Jurkat, Clone E6-1 (cell line): ENCODE measurements around the gene RAB39B.
A peak's percentile ranks its signal among the peaks of the same experiment; 100 is the strongest.

ENCODE experiments used
- DNase-seq: peaks from one replicate; pipeline ENCODE4 v3.0.0-alpha.2; 2011; ENCODE audit warnings: low read depth, low spot score
- H3K4me3 ChIP-seq: 2 replicates; pipeline ENCODE4 v1.5.1; 2011; ENCODE audit warnings: mild to moderate bottlenecking, low read length, control low read depth, moderate library complexity

The RAB39B gene

DNA sequence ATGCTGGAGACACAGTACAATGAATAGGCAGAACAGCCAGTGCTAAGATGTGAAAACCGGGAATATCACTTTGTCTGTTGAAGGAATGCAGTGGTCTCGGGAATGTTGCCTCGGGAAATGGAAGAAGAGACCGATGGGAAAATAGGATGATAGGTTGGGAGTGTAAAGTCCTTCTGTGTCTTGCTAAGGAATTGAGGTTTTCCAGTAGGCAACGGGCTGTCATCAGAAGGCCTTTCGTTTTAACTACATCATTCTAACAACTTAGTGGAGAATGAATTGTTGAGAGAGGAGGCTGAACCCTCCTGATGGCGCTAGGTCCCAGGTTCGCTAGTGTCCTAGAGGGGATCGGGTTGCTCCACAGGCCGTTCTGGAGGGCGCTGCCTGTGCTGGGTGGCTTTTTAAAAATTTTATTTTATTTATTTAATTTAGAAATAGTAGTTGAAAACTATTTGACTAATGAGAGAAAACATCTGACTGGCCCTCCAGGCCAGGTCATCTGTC is 47.3 kb downstream of the RAB39B start:
- no peak for DNase-seq
- H3K4me3 ChIP-seq = peak overlapping the region; percentile 78

DNA sequence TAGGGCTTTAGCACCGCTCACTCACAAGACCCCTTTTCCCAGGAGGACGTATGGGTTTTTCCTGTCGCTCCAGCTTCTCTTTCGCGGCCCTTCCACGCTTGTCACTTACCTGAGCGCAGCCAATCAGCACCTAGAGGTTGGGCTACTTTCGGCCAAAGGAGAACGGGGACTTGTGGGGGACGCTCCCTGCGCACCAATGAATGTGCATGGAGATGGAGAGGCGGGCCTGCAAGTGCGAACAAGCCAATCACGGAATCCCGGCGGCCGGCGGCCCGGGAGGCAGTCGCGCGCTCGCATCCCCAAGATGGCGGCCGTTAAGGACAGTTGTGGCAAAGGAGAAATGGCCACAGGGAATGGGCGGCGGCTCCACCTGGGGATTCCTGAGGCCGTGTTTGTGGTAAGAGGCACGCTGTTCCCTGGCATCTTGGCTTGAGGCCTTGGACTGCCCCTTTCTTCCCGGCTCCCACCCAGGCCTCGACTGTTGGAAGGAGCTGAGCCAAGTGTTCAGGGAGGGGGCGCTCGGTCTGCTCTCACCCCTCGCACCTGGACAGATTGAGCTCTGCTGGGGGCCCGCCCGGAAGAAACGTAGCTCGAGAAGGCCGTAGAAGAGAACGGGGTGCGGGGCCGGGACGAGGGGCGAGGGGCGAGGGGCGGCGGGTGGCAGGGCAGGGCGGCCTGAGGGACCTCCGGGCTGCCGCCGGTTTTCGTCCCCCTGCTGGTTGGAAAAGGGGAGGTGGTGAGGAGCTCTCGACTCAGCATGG is 47.9 kb downstream of the RAB39B start, which contains the start of gene VBP1:
Gene VBP1 (plus strand): TSS at position 282 of the 761 bp plus-strand sequence. CDS start 23 bp downstream, at position 305.
- H3K4me3 ChIP-seq = peak within 1 kb of the TSS; percentile 78
- peak; percentile 93 for DNase-seq

DNA sequence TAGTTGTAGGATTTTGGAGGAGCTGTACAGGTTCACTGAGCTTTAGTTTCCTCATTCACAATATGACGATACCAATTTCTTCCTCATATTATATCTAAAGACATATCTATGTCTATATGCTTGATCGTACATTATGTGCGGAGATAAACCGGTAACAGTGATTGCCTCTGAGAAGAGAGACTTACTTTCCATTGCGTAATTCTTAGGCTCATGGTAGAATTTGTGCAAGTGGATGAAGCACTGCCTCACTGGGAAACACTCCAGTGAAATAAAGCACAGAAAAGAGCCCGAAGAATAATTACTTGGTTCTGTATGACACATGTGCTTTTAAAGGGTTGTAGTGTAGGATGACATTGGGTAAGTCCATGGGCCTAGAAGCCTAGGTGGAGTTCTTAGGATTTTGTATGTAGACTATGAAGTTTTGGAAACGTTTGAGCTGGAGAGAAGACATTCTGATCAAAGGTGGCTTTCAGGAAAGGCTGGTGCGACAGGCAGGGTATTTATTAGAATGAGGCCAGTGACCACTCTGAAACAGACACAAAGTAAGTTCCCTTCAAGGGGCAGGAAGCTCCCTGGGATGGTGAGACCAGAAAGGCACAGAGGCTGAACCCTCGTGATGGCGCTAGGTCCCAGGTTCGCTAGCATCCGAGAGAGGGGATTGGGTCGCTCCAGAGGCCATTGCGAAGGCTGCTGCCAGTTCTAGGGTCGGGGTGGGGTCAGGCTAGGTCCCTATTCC is 48.7 kb downstream of the RAB39B start:
- DNase-seq = no peak

DNA sequence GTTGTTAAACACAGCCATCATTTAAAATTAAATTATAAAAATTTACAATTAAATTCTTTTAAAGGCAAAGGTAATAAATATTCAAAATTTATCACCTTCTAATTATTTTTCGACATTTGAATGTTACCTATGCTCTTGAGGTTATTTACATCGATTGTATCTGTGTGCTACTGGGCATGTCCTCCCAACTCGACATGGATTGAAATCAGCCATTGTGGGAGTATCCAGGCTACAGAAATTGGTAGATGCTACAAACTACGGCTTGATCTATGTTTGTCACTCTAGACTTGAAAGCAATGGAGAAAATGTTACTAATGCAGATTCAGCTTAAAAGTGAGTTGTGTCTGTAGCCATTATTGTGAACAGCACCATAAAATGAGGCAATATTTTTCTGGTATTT is 50.6 kb downstream of the RAB39B start:
- DNase-seq = no peak
- H3K4me3 ChIP-seq = no peak overlapping the region

More for the DNA sequence above, 48.7 kb downstream of the RAB39B start:
- peak overlapping the region; percentile 78 for H3K4me3 ChIP-seq

DNA sequence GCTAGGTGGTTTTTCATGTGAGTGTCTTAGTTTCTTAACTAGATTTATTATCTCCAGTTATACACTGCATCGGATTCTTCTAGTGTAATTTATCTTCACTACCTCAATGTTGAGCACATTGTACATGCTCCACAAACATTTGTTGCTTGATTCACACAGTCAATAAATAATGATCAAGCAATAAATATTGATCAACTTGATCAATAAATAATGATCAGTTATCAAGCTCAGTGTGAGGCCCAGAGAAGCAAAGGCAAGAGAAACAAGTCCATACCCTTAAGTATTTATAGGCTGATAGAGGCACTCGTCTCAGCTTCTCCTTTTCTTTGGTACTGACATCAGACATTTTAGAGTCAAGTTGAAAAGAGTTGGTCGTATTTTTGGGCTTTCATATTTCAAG is 53.1 kb downstream of the RAB39B start:
- H3K4me3 ChIP-seq = no peak overlapping the region
- DNase-seq = no peak
